ENCODE results near the gene SYCE3.
"Not testable (repeated sequence)": the region's sequence is repeated elsewhere in the genome, so short reads cannot be mapped to it uniquely, and the experiment has no call there.

SYCE3 gene

GRCh38 chr22:50523806-50524675 is 38.7 kb downstream of the SYCE3 start:
- no peak for TF ChIP-seq CTCF (IDR thresholded peaks at IDR 0.05; ENCODE audit: extremely low read depth, missing control alignments)
- DNase-seq (ENCODE audit: low spot score) = no peak

- no peak for DNase-seq (ENCODE audit: low spot score)
- TF ChIP-seq CTCF (IDR thresholded peaks at IDR 0.05; ENCODE audit: extremely low read depth, missing control alignments) = no peak
These were observed 39.3 kb downstream of the SYCE3 start for GRCh38 chr22:50523458-50523805.

GRCh38 chr22:50522806-50523438 is 39.8 kb downstream of the SYCE3 start:
- no peak for TF ChIP-seq CTCF (IDR thresholded peaks at IDR 0.05; ENCODE audit: extremely low read depth, missing control alignments)
- DNase-seq (ENCODE audit: low spot score) = no peak

- no peak for TF ChIP-seq CTCF (IDR thresholded peaks at IDR 0.05; ENCODE audit: extremely low read depth, missing control alignments)
- DNase-seq (ENCODE audit: low spot score) = no peak
These were observed 40.4 kb downstream of the SYCE3 start for GRCh38 chr22:50522208-50522805.

- no peak for DNase-seq (ENCODE audit: low spot score)
- TF ChIP-seq CTCF (IDR thresholded peaks at IDR 0.05; ENCODE audit: extremely low read depth, missing control alignments) = no peak
These were observed 41.0 kb downstream of the SYCE3 start for GRCh38 chr22:50521710-50522109.

- no peak for TF ChIP-seq CTCF (IDR thresholded peaks at IDR 0.05; ENCODE audit: extremely low read depth, missing control alignments)
- no peak for DNase-seq (ENCODE audit: low spot score)
These were observed 41.8 kb downstream of the SYCE3 start for GRCh38 chr22:50520826-50521453.

- DNase-seq (ENCODE audit: low spot score) = not testable (repeated sequence)
These were observed 42.5 kb downstream of the SYCE3 start for GRCh38 chr22:50520184-50520583.

All from GM20000 (cell line).